A549 (cell line): ENCODE results near the gene TLR9. TPM values are rescaled to one million over a fixed set of nuclear protein-coding genes. Genes with fewer than 3 reads are reported as not detected.

Experiments used
- ATAC-seq, 2 experiments: fragments of 200-7000 bp in 1 of 2; fragments of >200 bp in 1 of 2; cut with Nextera tagmentation in 1 of 2; cut with Tn5 transposase in 1 of 2; 3 replicates each; pipeline versions ENCODE4 v1.8.0 to v1.9.1; 2018 to 2020; ENCODE audit warnings: mild to moderate bottlenecking in 1 of 2, moderate library complexity in 1 of 2
- CTCF ChIA-PET: fragments of 300-600 bp; sonication (Branson Sonifier 250); formaldehyde crosslinking; extraction: SDS; loops from one replicate; lab custom pipeline; 2021; ENCODE audit warnings: antibody characterized with exemption, inconsistent platforms; lab: Yijun Ruan, JAX
- POLR2A ChIA-PET: fragments of 350-600 bp; formaldehyde crosslinking; extraction: SDS; loops from one replicate; lab custom pipeline; 2021; ENCODE audit warnings: antibody characterized with exemption, inconsistent platforms; lab: Yijun Ruan, JAX
- DNase-seq, 2 experiments: peaks; one replicate each; pipeline versions ENCODE4 v3.0.0 to v3.0.0-alpha.2; 2011 to 2016; ENCODE audit warnings: low read depth in 1 of 2, low spot score in 1 of 2
- FAIRE-seq: peaks from 2 replicates; lab custom pipeline; 2011; peaks lifted over from hg19 to GRCh38; lab: Jason Lieb, UNC
- H3K27ac ChIP-seq, 2 experiments: fragments of >200 bp; sonication (Bioruptor Twin); formaldehyde crosslinking; 3 replicates each; pipeline ENCODE4 v1.5.1; 2016 to 2017
- H3K4me1 ChIP-seq: fragments of >200 bp; sonication (Bioruptor Twin); formaldehyde crosslinking; 3 replicates; pipeline ENCODE4 v1.6.1; 2016
- H3K4me2 ChIP-seq: fragments of >200 bp; sonication (Bioruptor Twin); formaldehyde crosslinking; 3 replicates; pipeline ENCODE4 v1.6.1; 2016
- H3K4me3 ChIP-seq: fragments of >200 bp; sonication (Bioruptor Twin); formaldehyde crosslinking; 3 replicates; pipeline ENCODE4 v1.5.1; 2016
- H3K9me3 ChIP-seq: fragments of >200 bp; sonication (Bioruptor Twin); formaldehyde crosslinking; 3 replicates; pipeline ENCODE4 v1.6.1; 2016
- BCL3 ChIP-seq: fragments of >200 bp; sonication (Bioruptor Twin); formaldehyde crosslinking; IDR thresholded peaks from 3 replicates; pipeline ENCODE4 v1.6.1; 2016
- CBX2 ChIP-seq: fragments of 200-600 bp; sonication (generic); IDR thresholded peaks from 2 replicates; pipeline ENCODE4 v1.6.1; 2016; ENCODE audit warnings: low read depth, mild to moderate bottlenecking, borderline replicate concordance
- EHF ChIP-seq: fragments of 250-450 bp; sonication (Bioruptor Pico); IDR thresholded peaks from 2 replicates; pipeline ENCODE4 v1.5.0; 2020; ENCODE audit warnings: mild to moderate bottlenecking
- FOSL2 ChIP-seq, 2 experiments: fragments of 450-650 bp in 1 of 2; fragments of >200 bp in 1 of 2; sonication (Bioruptor Twin) in 1 of 2; formaldehyde crosslinking; IDR thresholded peaks; 2 replicates each; pipeline versions ENCODE4 v1.5.0 to v1.6.1; 2016 to 2020; ENCODE audit warnings: mild to moderate bottlenecking in 1 of 2, moderate library complexity in 1 of 2
- KDM5A ChIP-seq: fragments of 200-600 bp; sonication (generic); IDR thresholded peaks from 2 replicates; pipeline ENCODE4 v1.6.1; 2016; ENCODE audit warnings: antibody characterized with exemption, mild to moderate bottlenecking
- RARB ChIP-seq: fragments of 250-450 bp; sonication (Bioruptor Pico); IDR thresholded peaks from 2 replicates; pipeline ENCODE4 v1.8.0; 2021; ENCODE audit warnings: mild to moderate bottlenecking, moderate library complexity
- TFCP2L1 ChIP-seq: fragments of 250-450 bp; sonication (Bioruptor Pico); IDR thresholded peaks from 2 replicates; pipeline ENCODE4 v1.5.0; 2021; ENCODE audit warnings: mild to moderate bottlenecking
- WGBS: methylation state at CpG from one replicate; pipeline ENCODE4 v1.1.6; 2017; ENCODE audit errors: missing lambda C conversion rate; 5-methylcytosine and 5-hydroxymethylcytosine counted together
- polyA plus RNA-seq, 4 experiments: library from polyadenylated mRNA; depleted of rRNA in 3 of 4; stranded (reverse); fragments of >200 nt; fragmentation: RNase III in 1 of 4; extraction: RNeasy Plus Mini Kit Qiagen cat#74134 plus additional on column Dnase treatment in 1 of 4; gene quantifications; 2 replicates in 3 of 4; 3 replicates in 1 of 4; pipeline ENCODE4 v1.2.3, GENCODE V29; 2011 to 2017
- small RNA-seq, 6 experiments: library from RNA; depleted of rRNA; stranded (forward); fragments of <200 nt; gene quantifications; one replicate each; pipeline ENCODE3, GENCODE V24; 2012

The TLR9 gene
- polyA plus RNA-seq, 2 of the 4 experiments (the other 2 are of a cell fraction), result 0.04 TPM; not detected in 1

- H3K4me2 ChIP-seq, result peak overlapping the region; percentile 48; the same call in 2 of the 3 replicates
- no peaks in the 10 kb centered on the region for H3K9me3 ChIP-seq
- no peak for DNase-seq
- no peak overlapping the region for H3K4me3 ChIP-seq
- no peak for ATAC-seq
- peak overlapping the region; percentile 51 to 64; a peak in 2 of 6 replicates for H3K27ac ChIP-seq
- H3K4me1 ChIP-seq, result peaks cover 15% of the 10 kb centered on the region; the same call in 2 of the 3 replicates
- ChIA-PET POLR2A (no interaction called here), CTCF (interaction anchor here (1.0 to 1.9 kb wide), 6 partner anchors 10 to 119 kb away, joined by 3 to 5 read pairs (median 4); no protein-coding TSS in a partner anchor)
- no peak for FAIRE-seq
- TF ChIP-seq RARB, result no peak
- no peak for TF ChIP-seq TFCP2L1
- TF ChIP-seq CBX2, result no peak
- no peak for TF ChIP-seq BCL3
- TF ChIP-seq EHF, result no peak
- 74% methylated on average over 2 of the region's 5 CpGs for WGBS
Measured at GRCh38 chr3:52172262-52172757, 53.1 kb downstream of the TLR9 start.

GRCh38 chr3:52171514-52172261 is 53.8 kb downstream of the TLR9 start:
- ChIA-PET POLR2A (no interaction called here), CTCF (interaction anchor here (1.0 to 1.9 kb wide), 8 partner anchors 10 to 118 kb away, joined by 3 to 5 read pairs (median 4); no protein-coding TSS in a partner anchor)

More at GRCh38 chr3:52171514-52172261, 53.8 kb downstream of the TLR9 start:
- FAIRE-seq, result no peak
- ATAC-seq, result peak; percentile 75 to 79
- Histone ChIP-seq H3K4me1 (peaks cover 15% of the 10 kb centered on the region; the same call in 2 of the 3 replicates), H3K27ac (peak overlapping the region; percentile 51 to 64; a peak in 4 of 6 replicates), H3K4me3 (no peak overlapping the region)
- TF ChIP-seq FOSL2 (IDR thresholded peaks at IDR 0.05) (no peak), FOSL2 (CRISPR knock-in tag; IDR thresholded peaks at IDR 0.05) (peak; percentile 61), KDM5A (no peak)
- TF ChIP-seq, all 56 proteins: peak for 1
- Histone ChIP-seq H3K9me3 (no peaks in the 10 kb centered on the region), H3K4me2 (peak overlapping the region; percentile 48)
- 63% methylated on average over 3 of the region's 3 CpGs for WGBS
- peak; percentile 18 to 33 for DNase-seq

Small RNA genes within 50 kb of the gene (small RNA-seq; reads per million reads assigned to genes)
- 245 to 19,354 (median 9,218) reads per million in 6 experiments for gene MIRLET7G

Other genes with a start within 250 kb of the TLR9 start
- gene ACY1, start 242.1 kb downstream of the TLR9 start, polyA plus RNA-seq (2011; rRNA removed), result 21.1 and 25.1 TPM in 2 replicates
- 19.9 to 21.4 TPM (median 20.7 TPM) in 3 replicates for gene ACY1, start 242.1 kb downstream of the TLR9 start, polyA plus RNA-seq (2017; fragmentation: RNase III; extraction: RNeasy Plus Mini Kit Qiagen cat#74134 plus additional on column Dnase treatment)
- 808 and 909 TPM in 2 replicates for gene RPL29, start 229.8 kb downstream of the TLR9 start, polyA plus RNA-seq (2011; rRNA removed)
- gene RPL29, start 229.8 kb downstream of the TLR9 start, polyA plus RNA-seq (2017; fragmentation: RNase III; extraction: RNeasy Plus Mini Kit Qiagen cat#74134 plus additional on column Dnase treatment), result 1,098 to 1,170 TPM (median 1,152 TPM) in 3 replicates
- 3.9 and 4.4 TPM in 2 replicates for gene DUSP7, start 169.1 kb downstream of the TLR9 start, polyA plus RNA-seq (2011; rRNA removed)
- 4.8 TPM in 3 replicates for gene DUSP7, start 169.1 kb downstream of the TLR9 start, polyA plus RNA-seq (2017; fragmentation: RNase III; extraction: RNeasy Plus Mini Kit Qiagen cat#74134 plus additional on column Dnase treatment)
- 9.4 and 9.8 TPM in 2 replicates for gene POC1A, start 71.2 kb downstream of the TLR9 start, polyA plus RNA-seq (2011; rRNA removed)
- gene POC1A, start 71.2 kb downstream of the TLR9 start, polyA plus RNA-seq (2017; fragmentation: RNase III; extraction: RNeasy Plus Mini Kit Qiagen cat#74134 plus additional on column Dnase treatment), result 13.8 to 14.9 TPM (median 14.1 TPM) in 3 replicates
- gene ALAS1, start 27.5 kb downstream of the TLR9 start, polyA plus RNA-seq (2011; rRNA removed), result 59.7 and 63.7 TPM in 2 replicates
- 50.5 to 56.8 TPM (median 53.9 TPM) in 3 replicates for gene ALAS1, start 27.5 kb downstream of the TLR9 start, polyA plus RNA-seq (2017; fragmentation: RNase III; extraction: RNeasy Plus Mini Kit Qiagen cat#74134 plus additional on column Dnase treatment)
- 36.8 and 46.3 TPM in 2 replicates for gene TWF2, start 13.5 kb upstream of the TLR9 start, polyA plus RNA-seq (2011; rRNA removed)
- gene TWF2, start 13.5 kb upstream of the TLR9 start, polyA plus RNA-seq (2017; fragmentation: RNase III; extraction: RNeasy Plus Mini Kit Qiagen cat#74134 plus additional on column Dnase treatment), result 50.5 to 55.4 TPM (median 53.6 TPM) in 3 replicates
- gene PPM1M, start 20.1 kb upstream of the TLR9 start, polyA plus RNA-seq (2011; rRNA removed), result 6.3 and 8.8 TPM in 2 replicates
- gene PPM1M, start 20.1 kb upstream of the TLR9 start, polyA plus RNA-seq (2017; fragmentation: RNase III; extraction: RNeasy Plus Mini Kit Qiagen cat#74134 plus additional on column Dnase treatment), result 5.8 to 8.0 TPM (median 5.9 TPM) in 3 replicates
- 52.7 and 58.5 TPM in 2 replicates for gene WDR82, start 53.0 kb upstream of the TLR9 start, polyA plus RNA-seq (2011; rRNA removed)
- 50.6 to 53.8 TPM (median 52.4 TPM) in 3 replicates for gene WDR82, start 53.0 kb upstream of the TLR9 start, polyA plus RNA-seq (2017; fragmentation: RNase III; extraction: RNeasy Plus Mini Kit Qiagen cat#74134 plus additional on column Dnase treatment)
- 4.4 and 5.7 TPM in 2 replicates for gene GLYCTK, start 62.2 kb upstream of the TLR9 start, polyA plus RNA-seq (2011; rRNA removed)
- gene GLYCTK, start 62.2 kb upstream of the TLR9 start, polyA plus RNA-seq (2017; fragmentation: RNase III; extraction: RNeasy Plus Mini Kit Qiagen cat#74134 plus additional on column Dnase treatment), result 4.6 to 5.1 TPM (median 4.9 TPM) in 3 replicates
- gene DNAH1, start 90.7 kb upstream of the TLR9 start, polyA plus RNA-seq (2011; rRNA removed), result 1.6 and 2.9 TPM in 2 replicates
- 0.63 to 0.88 TPM (median 0.65 TPM) in 3 replicates for gene DNAH1, start 90.7 kb upstream of the TLR9 start, polyA plus RNA-seq (2017; fragmentation: RNase III; extraction: RNeasy Plus Mini Kit Qiagen cat#74134 plus additional on column Dnase treatment)
- 32.7 and 36.0 TPM in 2 replicates for gene BAP1, start 184.4 kb upstream of the TLR9 start, polyA plus RNA-seq (2011; rRNA removed)
- 33.3 to 39.4 TPM (median 38.1 TPM) in 3 replicates for gene BAP1, start 184.4 kb upstream of the TLR9 start, polyA plus RNA-seq (2017; fragmentation: RNase III; extraction: RNeasy Plus Mini Kit Qiagen cat#74134 plus additional on column Dnase treatment)
- 4.0 and 6.0 TPM in 2 replicates for gene PHF7, start 185.0 kb upstream of the TLR9 start, polyA plus RNA-seq (2011; rRNA removed)
- 2.7 to 3.8 TPM (median 3.0 TPM) in 3 replicates for gene PHF7, start 185.0 kb upstream of the TLR9 start, polyA plus RNA-seq (2017; fragmentation: RNase III; extraction: RNeasy Plus Mini Kit Qiagen cat#74134 plus additional on column Dnase treatment)
- 0.05 and 0.08 TPM in 2 replicates for gene SEMA3G, start 219.5 kb upstream of the TLR9 start, polyA plus RNA-seq (2011; rRNA removed)
- 0.13 to 0.24 TPM (median 0.13 TPM) in 3 replicates for gene SEMA3G, start 219.5 kb upstream of the TLR9 start, polyA plus RNA-seq (2017; fragmentation: RNase III; extraction: RNeasy Plus Mini Kit Qiagen cat#74134 plus additional on column Dnase treatment)
- 2.1 and 4.5 TPM in 2 replicates for gene TNNC1, start 228.4 kb upstream of the TLR9 start, polyA plus RNA-seq (2011; rRNA removed)
- 2.6 to 3.3 TPM (median 2.8 TPM) in 3 replicates for gene TNNC1, start 228.4 kb upstream of the TLR9 start, polyA plus RNA-seq (2017; fragmentation: RNase III; extraction: RNeasy Plus Mini Kit Qiagen cat#74134 plus additional on column Dnase treatment)
- gene NISCH, start 230.0 kb upstream of the TLR9 start, polyA plus RNA-seq (2011; rRNA removed), result 17.3 and 19.2 TPM in 2 replicates
- gene NISCH, start 230.0 kb upstream of the TLR9 start, polyA plus RNA-seq (2017; fragmentation: RNase III; extraction: RNeasy Plus Mini Kit Qiagen cat#74134 plus additional on column Dnase treatment), result 17.8 to 19.8 TPM (median 18.2 TPM) in 3 replicates